Medulla oblongata (tissue), 1 donor: Measurements from ENCODE around the gene ENOX1.
A peak's percentile ranks its signal among the peaks of the same experiment; 100 is the strongest.

Experiments used
- DNase-seq: peaks from one replicate; pipeline ENCODE4 v3.0.0-alpha.2; 2015; ENCODE audit errors: extremely low spot score

Gene ENOX1

GRCh38 chr13:43608400-43609137 lies 178.2 kb downstream of the ENOX1 start:
- no peak for DNase-seq

GRCh38 chr13:43597599-43597945 lies 189.2 kb downstream of the ENOX1 start:
- no peak for DNase-seq

GRCh38 chr13:43596924-43597598 lies 189.7 kb downstream of the ENOX1 start:
- no peak for DNase-seq

GRCh38 chr13:43596006-43596405 lies 190.8 kb downstream of the ENOX1 start:
- DNase-seq: no peak

- DNase-seq: no peak
Measured at GRCh38 chr13:43587376-43587775, 199.4 kb downstream of the ENOX1 start.

GRCh38 chr13:43584751-43585150 lies 202.0 kb downstream of the ENOX1 start:
- no peak for DNase-seq

GRCh38 chr13:43583321-43583720 lies 203.5 kb downstream of the ENOX1 start:
- DNase-seq: no peak

- DNase-seq: no peak
Measured at GRCh38 chr13:43580280-43580679, 206.5 kb downstream of the ENOX1 start.

GRCh38 chr13:43579321-43579720 lies 207.5 kb downstream of the ENOX1 start:
- peak; percentile 76 for DNase-seq

- no peak for DNase-seq
Measured at GRCh38 chr13:43574605-43575004, 212.2 kb downstream of the ENOX1 start.

- DNase-seq: peak; percentile 60
Measured at GRCh38 chr13:43573802-43574514, 212.8 kb downstream of the ENOX1 start.

- DNase-seq: no peak
Measured at GRCh38 chr13:43573361-43573740, 213.4 kb downstream of the ENOX1 start.

- no peak for DNase-seq
Measured at GRCh38 chr13:43572656-43573360, 214.0 kb downstream of the ENOX1 start.

GRCh38 chr13:43569658-43570057 lies 217.1 kb downstream of the ENOX1 start:
- no peak for DNase-seq

- DNase-seq: no peak
Measured at GRCh38 chr13:43567608-43568007, 219.2 kb downstream of the ENOX1 start.

- DNase-seq: peak; percentile 47
Measured at GRCh38 chr13:43564952-43565351, 221.8 kb downstream of the ENOX1 start.

- DNase-seq: no peak
Measured at GRCh38 chr13:43561081-43561480, 225.7 kb downstream of the ENOX1 start.

GRCh38 chr13:43558939-43559338 lies 227.8 kb downstream of the ENOX1 start:
- DNase-seq: no peak

GRCh38 chr13:43558326-43558725 lies 228.4 kb downstream of the ENOX1 start:
- DNase-seq: peak; percentile 23

GRCh38 chr13:43555667-43556066 lies 231.1 kb downstream of the ENOX1 start:
- DNase-seq: no peak

GRCh38 chr13:43551897-43552456 lies 234.8 kb downstream of the ENOX1 start:
- no peak for DNase-seq

- no peak for DNase-seq
Measured at GRCh38 chr13:43546816-43547215, 240.0 kb downstream of the ENOX1 start.
